GM18858 (cell line): ENCODE measurements around the gene TINAGL1.

Experiments used
- ATAC-seq: cut with Tn5 transposase; IDR thresholded peaks from one replicate; pipeline ENCODE4 v1.9.1; 2021; ENCODE audit not compliant: unreplicated experiment

TINAGL1 gene

GRCh38 chr1:31600641-31601040 lies 24.3 kb downstream of the TINAGL1 start:
- ATAC-seq: no peak

GRCh38 chr1:31602081-31602480 lies 25.8 kb downstream of the TINAGL1 start:
- no peak for ATAC-seq

- ATAC-seq: peak; percentile 74
Measured at GRCh38 chr1:31605908-31606427, 29.7 kb downstream of the TINAGL1 start.

- no peak for ATAC-seq
Measured at GRCh38 chr1:31607360-31607759, 31.0 kb downstream of the TINAGL1 start.

GRCh38 chr1:31609514-31610118 lies 33.3 kb downstream of the TINAGL1 start:
- no peak for ATAC-seq

- no peak for ATAC-seq
Measured at GRCh38 chr1:31614414-31615005, 38.2 kb downstream of the TINAGL1 start.

- ATAC-seq: no peak
Measured at GRCh38 chr1:31615414-31615813, 39.1 kb downstream of the TINAGL1 start.

- no peak for ATAC-seq
Measured at GRCh38 chr1:31615939-31616338, 39.6 kb downstream of the TINAGL1 start.

- no peak for ATAC-seq
Measured at GRCh38 chr1:31617218-31617915, 41.1 kb downstream of the TINAGL1 start, which contains the start of gene HCRTR1. TSS of gene HCRTR1 (plus strand) at chr1:31617689. CDS start at chr1:31619193, 1,504 bp downstream.

- ATAC-seq: no peak
Measured at GRCh38 chr1:31617916-31618746, 41.8 kb downstream of the TINAGL1 start.

GRCh38 chr1:31618916-31619846 lies 42.9 kb downstream of the TINAGL1 start:
- ATAC-seq: no peak

GRCh38 chr1:31620631-31621497 lies 44.5 kb downstream of the TINAGL1 start:
- ATAC-seq: no peak

- no peak for ATAC-seq
Measured at GRCh38 chr1:31621498-31621820, 45.1 kb downstream of the TINAGL1 start.

GRCh38 chr1:31621847-31622730 lies 45.8 kb downstream of the TINAGL1 start:
- no peak for ATAC-seq

GRCh38 chr1:31623365-31623764 lies 47.0 kb downstream of the TINAGL1 start:
- no peak for ATAC-seq

- no peak for ATAC-seq
Measured at GRCh38 chr1:31624309-31624708, 48.0 kb downstream of the TINAGL1 start.

- ATAC-seq: no peak
Measured at GRCh38 chr1:31624731-31625514, 48.6 kb downstream of the TINAGL1 start.
